ENCODE results near the gene ERLIN1.

- TF ChIP-seq CTCF (IDR thresholded peaks at IDR 0.05; ENCODE audit: low read length), result no peak
- TF ChIP-seq EZH2 (optimal IDR thresholded peaks at IDR 0.05; ENCODE audit: low read depth, low read length), result no peak
These were observed 65.3 kb downstream of the ERLIN1 start for GRCh38 chr10:100120550-100120949.

Measured in MM.1S (cell line).